ENCODE results near the gene PCNA. TPM values are rescaled to one million over a fixed set of nuclear protein-coding genes. Genes with fewer than 3 reads are reported as not detected.

The PCNA gene
- total and polyA plus RNA-seq, 2 donors (not counting 1 experiment from before 2014, with no cell fraction given) = 31.7 to 73.4 TPM

- Histone ChIP-seq H2AFZ (ENCODE audit: insufficient read depth, low read depth, low read length, poor library complexity, severe bottlenecking) (no peak overlapping the region), H3K27ac (ENCODE audit: low read length in 2 of 2) (no peak overlapping the region), H3K4me2 (replicated peaks; ENCODE audit: low read depth, low read length, poor library complexity, severe bottlenecking) (no peak overlapping the region), H3K9ac (ENCODE audit: low read length) (no peak overlapping the region), H3K4me3 (ENCODE audit: control extremely low read depth in 1 of 5, extremely low read depth in 1 of 5, insufficient read depth in 1 of 5, low read depth in 2 of 5, low read length in 4 of 5) (no peak overlapping the region), H4K20me1 (ENCODE audit: control insufficient read depth, insufficient read depth, low read length, poor library complexity, severe bottlenecking) (no peaks in the 10 kb centered on the region), H3K79me2 (ENCODE audit: control insufficient read depth, insufficient read depth, low read length) (peaks cover 3% of the 10 kb centered on the region), H3K36me3 (replicated peaks in 1 of 2; ENCODE audit: control extremely low read depth in 1 of 2, control insufficient read depth in 1 of 2, extremely low read depth in 1 of 2, insufficient read depth in 2 of 2, low read length in 1 of 2) (peaks cover 0 to 30% of the 10 kb centered on the region in 2 experiments), H3K9me3 (ENCODE audit: control extremely low read depth in 1 of 3, control insufficient read depth in 2 of 3, insufficient read depth in 1 of 3, low read length in 2 of 3) (no peaks in the 10 kb centered on the region), H3K4me1 (ENCODE audit: control insufficient read depth in 2 of 2, insufficient read depth in 2 of 2, low read length in 2 of 2) (peaks cover 9 to 19% of the 10 kb centered on the region in 2 donors), H3K27me3 (replicated peaks in 1 of 4; ENCODE audit: control extremely low read depth in 1 of 4, control insufficient read depth in 3 of 4, insufficient read depth in 4 of 4, low read length in 3 of 4) (no peaks in the 10 kb centered on the region)
- intact Hi-C loops (cut with micrococcal nuclease) = no loop called here
- 100% methylated on average over 1 of the region's 2 CpGs for WGBS (ENCODE audit: insufficient coverage)
- no peaks in the 10 kb centered on the region for H3K27me3 Mint-ChIP-seq
- no peak overlapping the region for H3K4me3 Mint-ChIP-seq
- DNase-seq = no peak
- no peak overlapping the region for H3K27ac Mint-ChIP-seq
- POLR2A ChIA-PET = no interaction called here
- H3K9me3 Mint-ChIP-seq (ENCODE audit: insufficient read depth) = no peaks in the 10 kb centered on the region
- TF ChIP-seq CTCF (IDR thresholded peaks at IDR 0.05) (no peak), EZH2 (IDR thresholded peaks at IDR 0.05; ENCODE audit: borderline replicate concordance, insufficient read depth, low read depth, low read length, poor library complexity, severe bottlenecking) (no peak)
- H3K4me1 Mint-ChIP-seq = peaks cover 13% of the 10 kb centered on the region
- ATAC-seq (ENCODE audit: low read depth) = no peak
- CTCF ChIA-PET = interaction anchor here (1.3 to 2.1 kb wide), 2 partner anchors 10 to 139 kb away, joined by 3 to 5 read pairs; no protein-coding TSS in a partner anchor
Observed at GRCh38 chr20:5096463-5096862, 23.3 kb downstream of the PCNA start.

- Histone ChIP-seq H3K36me3 (replicated peaks in 1 of 2; ENCODE audit: control extremely low read depth in 1 of 2, control insufficient read depth in 1 of 2, extremely low read depth in 1 of 2, insufficient read depth in 2 of 2, low read length in 1 of 2) (peaks cover 0 to 25% of the 10 kb centered on the region in 2 experiments), H3K9me3 (ENCODE audit: control extremely low read depth in 1 of 3, control insufficient read depth in 2 of 3, insufficient read depth in 1 of 3, low read length in 2 of 3) (no peaks in the 10 kb centered on the region), H3K9ac (ENCODE audit: low read length) (no peak overlapping the region), H3K27me3 (replicated peaks in 1 of 4; ENCODE audit: control extremely low read depth in 1 of 4, control insufficient read depth in 3 of 4, insufficient read depth in 4 of 4, low read length in 3 of 4) (no peaks in the 10 kb centered on the region), H3K4me2 (replicated peaks; ENCODE audit: low read depth, low read length, poor library complexity, severe bottlenecking) (no peak overlapping the region), H3K4me1 (ENCODE audit: control insufficient read depth in 2 of 2, insufficient read depth in 2 of 2, low read length in 2 of 2) (peaks cover 9 to 19% of the 10 kb centered on the region in 2 donors), H4K20me1 (ENCODE audit: control insufficient read depth, insufficient read depth, low read length, poor library complexity, severe bottlenecking) (no peaks in the 10 kb centered on the region), H2AFZ (ENCODE audit: insufficient read depth, low read depth, low read length, poor library complexity, severe bottlenecking) (no peak overlapping the region), H3K79me2 (ENCODE audit: control insufficient read depth, insufficient read depth, low read length) (no peaks in the 10 kb centered on the region), H3K27ac (ENCODE audit: low read length in 2 of 2) (no peak overlapping the region), H3K4me3 (ENCODE audit: control extremely low read depth in 1 of 5, extremely low read depth in 1 of 5, insufficient read depth in 1 of 5, low read depth in 2 of 5, low read length in 4 of 5) (no peak overlapping the region)
- TF ChIP-seq EZH2 (IDR thresholded peaks at IDR 0.05; ENCODE audit: borderline replicate concordance, insufficient read depth, low read depth, low read length, poor library complexity, severe bottlenecking) (no peak), CTCF (IDR thresholded peaks at IDR 0.05) (no peak)
- ChIA-PET CTCF (interaction anchor here (0.6 to 2.1 kb wide), 3 partner anchors 10 to 138 kb away, joined by 3 to 5 read pairs (median 3); no protein-coding TSS in a partner anchor), POLR2A (no interaction called here)
- Mint-ChIP-seq H3K4me3 (no peak overlapping the region), H3K9me3 (ENCODE audit: insufficient read depth) (no peaks in the 10 kb centered on the region), H3K4me1 (peaks cover 13% of the 10 kb centered on the region), H3K27ac (peak overlapping the region; percentile 26), H3K27me3 (no peaks in the 10 kb centered on the region)
- intact Hi-C loops (cut with micrococcal nuclease) = no loop called here
- no peak for ATAC-seq (ENCODE audit: low read depth)
- 100% methylated on average over 3 of the region's 3 CpGs for WGBS (ENCODE audit: insufficient coverage)
- DNase-seq = no peak
Observed at GRCh38 chr20:5095931-5096330, 23.8 kb downstream of the PCNA start.

Data from B cell (primary cell).